SK-N-SH treated with all-trans-retinoic acid at 6 μM for 48 hours (cell line): ENCODE data around the gene MAML2.
A peak's percentile ranks its signal among the peaks of the same experiment; 100 is the strongest.

Experiments used
- ATAC-seq: fragments of 200-7000 bp; cut with Tn5 transposase; 3 replicates; pipeline ENCODE4 v1.9.1; 2020; ENCODE audit warnings: mild to moderate bottlenecking, moderate library complexity
- ARNTL ChIP-seq: fragments of 450-650 bp; formaldehyde crosslinking; IDR thresholded peaks from 2 replicates; pipeline ENCODE4 v1.5.0; 2020; ENCODE audit warnings: low read depth, mild to moderate bottlenecking, moderate library complexity, borderline replicate concordance
- BACH2 ChIP-seq: fragments of 250-450 bp; sonication (Bioruptor Pico); IDR thresholded peaks from 2 replicates; pipeline ENCODE4 v1.9.0; 2021; ENCODE audit warnings: mild to moderate bottlenecking, borderline replicate concordance
- CREB5 ChIP-seq: fragments of 250-450 bp; sonication (Bioruptor Pico); IDR thresholded peaks from 2 replicates; pipeline ENCODE4 v1.5.1; 2020; ENCODE audit warnings: low read depth, mild to moderate bottlenecking, moderate library complexity
- CSDC2 ChIP-seq: fragments of 250-450 bp; sonication (Bioruptor Pico); IDR thresholded peaks from 2 replicates; pipeline ENCODE4 v1.5.0; 2020; ENCODE audit warnings: mild to moderate bottlenecking, moderate library complexity
- CSRNP3 ChIP-seq: fragments of 250-450 bp; sonication (Bioruptor Pico); IDR thresholded peaks from 2 replicates; pipeline ENCODE4 v1.5.1; 2021; ENCODE audit warnings: mild to moderate bottlenecking, moderate library complexity
- ESRRG ChIP-seq: fragments of 250-450 bp; sonication (Bioruptor Pico); IDR thresholded peaks from 2 replicates; pipeline ENCODE4 v1.6.1; 2021; ENCODE audit warnings: mild to moderate bottlenecking
- GLIS3 ChIP-seq: fragments of 250-450 bp; sonication (Bioruptor Pico); IDR thresholded peaks from 2 replicates; pipeline ENCODE4 v1.5.0; 2020; ENCODE audit warnings: mild to moderate bottlenecking, moderate library complexity
- ISL1 ChIP-seq: fragments of 250-450 bp; sonication (Bioruptor Pico); IDR thresholded peaks from 2 replicates; pipeline ENCODE4 v2.1.2; 2022; ENCODE audit warnings: mild to moderate bottlenecking, moderate library complexity
- PATZ1 ChIP-seq: fragments of 250-450 bp; sonication (Bioruptor Pico); IDR thresholded peaks from 2 replicates; pipeline ENCODE4 v1.8.0; 2020; ENCODE audit warnings: mild to moderate bottlenecking, moderate library complexity, borderline replicate concordance
- POU6F1 ChIP-seq: fragments of 250-450 bp; sonication (Bioruptor Pico); IDR thresholded peaks from 2 replicates; pipeline ENCODE4 v1.8.0; 2021; ENCODE audit warnings: low read depth, mild to moderate bottlenecking, moderate library complexity, borderline replicate concordance
- PPARA ChIP-seq: fragments of 250-450 bp; sonication (Bioruptor Pico); IDR thresholded peaks from 2 replicates; pipeline ENCODE4 v1.5.0; 2020; ENCODE audit warnings: mild to moderate bottlenecking, borderline replicate concordance
- RARB ChIP-seq: fragments of 250-450 bp; sonication (Bioruptor Pico); IDR thresholded peaks from 2 replicates; pipeline ENCODE4 v1.8.0; 2021; ENCODE audit warnings: mild to moderate bottlenecking, moderate library complexity
- ZC3H10 ChIP-seq: fragments of 250-450 bp; sonication (Bioruptor Pico); IDR thresholded peaks from 2 replicates; pipeline ENCODE4 v1.5.1; 2021; ENCODE audit warnings: mild to moderate bottlenecking, moderate library complexity
- ZFP3 ChIP-seq: fragments of 250-450 bp; sonication (Bioruptor Pico); IDR thresholded peaks from 2 replicates; pipeline ENCODE4 v1.5.0; 2020; ENCODE audit warnings: mild to moderate bottlenecking, moderate library complexity
- ZFP30 ChIP-seq: fragments of 450-650 bp; formaldehyde crosslinking; IDR thresholded peaks from 2 replicates; pipeline ENCODE4 v1.5.0; 2022; ENCODE audit warnings: mild to moderate bottlenecking, moderate library complexity
- ZNF565 ChIP-seq: fragments of 450-650 bp; formaldehyde crosslinking; conservative IDR thresholded peaks from 2 replicates; pipeline ENCODE4 v1.5.0; 2020; ENCODE audit warnings: low read depth, mild to moderate bottlenecking, moderate library complexity
- ZNF70 ChIP-seq: fragments of 450-650 bp; formaldehyde crosslinking; IDR thresholded peaks from 2 replicates; pipeline ENCODE4 v1.5.0; 2020; ENCODE audit warnings: mild to moderate bottlenecking, moderate library complexity
- ZNF8 ChIP-seq: fragments of 450-650 bp; formaldehyde crosslinking; IDR thresholded peaks from 2 replicates; pipeline ENCODE4 v1.5.0; 2020; ENCODE audit warnings: mild to moderate bottlenecking, moderate library complexity

MAML2 gene

GRCh38 chr11:96096360-96096759 lies 246.6 kb downstream of the MAML2 start:
- no peak for ATAC-seq
- TF ChIP-seq ZNF8 (CRISPR knock-in tag) (no peak), PATZ1 (no peak), CSDC2 (CRISPR knock-in tag) (no peak), ZNF70 (CRISPR knock-in tag) (no peak), RARB (no peak), ARNTL (CRISPR knock-in tag) (no peak), GLIS3 (no peak), CSRNP3 (CRISPR knock-in tag) (no peak), ZC3H10 (CRISPR knock-in tag) (no peak), ISL1 (CRISPR knock-in tag) (no peak)

- no peak for TF ChIP-seq POU6F1 (CRISPR knock-in tag)
- TF ChIP-seq ZC3H10 (CRISPR knock-in tag) = 0 out of 2 replicates have a peak, but pooled peaks have one; percentile 13
- peak; percentile 47; the same call in 1 of the 2 replicates for TF ChIP-seq ISL1 (CRISPR knock-in tag)
- peak; percentile 43; the same call in 1 of the 2 replicates for TF ChIP-seq ZFP3 (CRISPR knock-in tag)
- TF ChIP-seq CREB5 (CRISPR knock-in tag) = no peak
- ATAC-seq = peak; percentile 14; the same call in 1 of the 3 replicates
Measured at GRCh38 chr11:96095884-96096303, 247.1 kb downstream of the MAML2 start.

- no peak for TF ChIP-seq CSRNP3 (CRISPR knock-in tag)
- no peak for TF ChIP-seq ZNF8 (CRISPR knock-in tag)
- TF ChIP-seq ARNTL (CRISPR knock-in tag) = no peak
- no peak for TF ChIP-seq BACH2 (CRISPR knock-in tag)
- no peak for TF ChIP-seq POU6F1 (CRISPR knock-in tag)
- TF ChIP-seq ZNF565 = no peak
- TF ChIP-seq ZC3H10 (CRISPR knock-in tag) = no peak
- TF ChIP-seq PPARA (CRISPR knock-in tag) = no peak
- no peak for TF ChIP-seq ZFP30 (CRISPR knock-in tag)
- no peak for TF ChIP-seq PATZ1
- TF ChIP-seq CREB5 (CRISPR knock-in tag) = no peak
- no peak for TF ChIP-seq ZNF70 (CRISPR knock-in tag)
- TF ChIP-seq ESRRG (CRISPR knock-in tag) = no peak
- TF ChIP-seq, all 23 proteins: peak for 0
- ATAC-seq = no peak
Measured at GRCh38 chr11:96094156-96094555, 248.8 kb downstream of the MAML2 start.
